Epithelial cell of proximal tubule (primary cell): ENCODE results near the gene HS3ST5. TPM values are rescaled to one million over a fixed set of nuclear protein-coding genes. Genes with fewer than 3 reads are reported as not detected.
"Not testable (repeated sequence)": the region's sequence is repeated elsewhere in the genome, so short reads cannot be mapped to it uniquely, and the experiment has no call there.

Experiments used
- DNase-seq: peaks from one replicate; pipeline ENCODE4 v3.0.0-alpha.2; 2011; ENCODE audit warnings: low read depth
- H3K4me3 ChIP-seq: 2 replicates; pipeline ENCODE4 v1.5.1; 2011; ENCODE audit warnings: low read depth, mild to moderate bottlenecking, low read length
- CTCF ChIP-seq: conservative IDR thresholded peaks from 2 replicates; pipeline ENCODE4 v1.5.1; 2012; ENCODE audit warnings: low read depth, mild to moderate bottlenecking, low read length
- total RNA-seq: library from RNA; depleted of rRNA; stranded (reverse); fragments of >200 nt; gene quantifications from 2 replicates; pipeline ENCODE4 v1.2.3, GENCODE V29; 2015

HS3ST5 gene
- total RNA-seq, 1 donor from 2014 or later = 0.17 TPM

- no peak for TF ChIP-seq CTCF
- DNase-seq = no peak
- H3K4me3 ChIP-seq = no peak overlapping the region
These were observed 255.3 kb downstream of the HS3ST5 start for GRCh38 chr6:114087496-114087895.

GRCh38 chr6:114085211-114085610 is 257.6 kb downstream of the HS3ST5 start:
- H3K4me3 ChIP-seq = no peak overlapping the region
- no peak for DNase-seq
- TF ChIP-seq CTCF = no peak

GRCh38 chr6:114084327-114084890 is 258.4 kb downstream of the HS3ST5 start:
- no peak for DNase-seq

DNA sequence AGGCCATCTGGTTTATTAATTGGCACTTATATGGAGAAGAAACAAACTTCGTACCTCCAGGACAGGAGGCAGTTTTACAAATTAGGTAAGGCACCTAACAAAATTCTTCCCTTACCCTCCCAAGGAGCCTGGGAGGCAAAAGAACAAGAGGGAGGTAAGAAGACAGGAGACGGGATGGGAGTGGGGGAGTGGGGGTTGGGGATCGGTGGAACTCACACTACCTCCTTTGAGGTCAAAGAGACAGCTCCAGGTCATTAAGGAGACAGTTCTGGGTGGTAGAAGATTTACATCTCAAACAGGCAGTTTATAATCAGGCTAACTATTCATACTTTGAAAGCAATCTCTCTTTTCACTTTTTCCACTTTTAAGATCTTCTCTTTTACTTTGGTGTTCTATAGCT is 259.6 kb downstream of the HS3ST5 start:
- DNase-seq = no peak
- no peak for TF ChIP-seq CTCF
- H3K4me3 ChIP-seq = no peak overlapping the region

More at GRCh38 chr6:114084327-114084890, 258.4 kb downstream of the HS3ST5 start:
- no peak for TF ChIP-seq CTCF
- peak overlapping the region; percentile 25 for H3K4me3 ChIP-seq

DNA sequence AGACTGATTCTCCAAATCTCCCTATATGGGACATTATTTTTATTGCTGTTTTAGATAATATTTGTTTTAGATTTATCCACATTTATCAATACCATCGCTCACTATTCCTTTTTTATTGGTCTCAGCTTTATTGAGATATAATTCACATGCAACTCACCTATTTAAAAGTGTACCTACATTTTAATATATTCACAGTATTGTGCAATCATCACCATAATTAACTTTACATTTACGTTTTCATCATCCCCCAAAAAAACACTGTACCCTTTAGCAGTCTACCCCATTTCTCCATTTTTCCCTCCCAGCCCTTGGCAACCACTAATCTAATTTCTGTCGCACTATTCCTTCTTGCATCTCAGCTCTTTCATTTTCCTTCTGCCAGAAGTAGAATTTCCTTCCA is 261.1 kb downstream of the HS3ST5 start:
- H3K4me3 ChIP-seq = no peak overlapping the region
- TF ChIP-seq CTCF = no peak
- DNase-seq = no peak

- no peak overlapping the region for H3K4me3 ChIP-seq
- TF ChIP-seq CTCF = no peak
- no peak for DNase-seq
These were observed 261.8 kb downstream of the HS3ST5 start for GRCh38 chr6:114080891-114081510.

DNA sequence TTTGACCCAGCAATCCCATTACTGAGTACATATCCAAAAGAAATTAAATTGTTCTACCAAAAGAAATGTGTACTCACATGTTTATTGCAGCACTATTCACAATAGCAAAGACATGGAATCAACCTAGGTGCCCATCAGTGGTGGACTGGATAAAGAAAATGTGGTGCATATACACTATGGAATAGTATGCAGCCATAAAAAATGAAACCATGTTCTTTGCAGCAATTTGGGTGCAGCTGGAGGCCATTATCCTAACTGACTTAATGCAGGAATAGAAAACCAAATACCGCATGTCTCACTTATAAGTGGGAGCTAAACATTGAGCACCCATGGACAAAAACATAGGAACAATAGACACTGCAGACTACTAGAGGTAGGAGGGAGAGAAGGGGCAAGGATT is 262.4 kb downstream of the HS3ST5 start:
- H3K4me3 ChIP-seq, DNase-seq: not testable (repeated sequence)
